ENCODE measurements around the gene INHBA.

The INHBA gene

GRCh38 chr7:41711283-41712064 lies 8.6 kb upstream of the INHBA start:
- DNase-seq (ENCODE audit: low read depth) = no peak

- DNase-seq (ENCODE audit: low read depth) = no peak
These were observed 7.9 kb upstream of the INHBA start for GRCh38 chr7:41710838-41711237.

- DNase-seq (ENCODE audit: low read depth) = no peak
These were observed 6.7 kb upstream of the INHBA start for GRCh38 chr7:41709621-41710020.

GRCh38 chr7:41708581-41709358 lies 5.9 kb upstream of the INHBA start:
- DNase-seq (ENCODE audit: low read depth) = no peak

GRCh38 chr7:41706228-41706930 lies 3.5 kb upstream of the INHBA start:
- DNase-seq (ENCODE audit: low read depth) = no peak

- DNase-seq (ENCODE audit: low read depth) = no peak
These were observed 2.4 kb upstream of the INHBA start for GRCh38 chr7:41705109-41705901.

- DNase-seq (ENCODE audit: low read depth) = no peak
These were observed 1.6 kb downstream of the INHBA start for GRCh38 chr7:41701068-41701941.

- DNase-seq (ENCODE audit: low read depth) = no peak
These were observed 2.8 kb downstream of the INHBA start for GRCh38 chr7:41700044-41700471.

GRCh38 chr7:41699516-41699915 lies 3.4 kb downstream of the INHBA start:
- no peak for DNase-seq (ENCODE audit: low read depth)

GRCh38 chr7:41698726-41699125 lies 4.2 kb downstream of the INHBA start:
- DNase-seq (ENCODE audit: low read depth) = no peak

GRCh38 chr7:41698114-41698513 lies 4.8 kb downstream of the INHBA start:
- no peak for DNase-seq (ENCODE audit: low read depth)

GRCh38 chr7:41696323-41696916 lies 6.5 kb downstream of the INHBA start:
- DNase-seq (ENCODE audit: low read depth) = no peak

- no peak for DNase-seq (ENCODE audit: low read depth)
These were observed 7.1 kb downstream of the INHBA start for GRCh38 chr7:41695661-41696322.

- no peak for DNase-seq (ENCODE audit: low read depth)
These were observed 8.4 kb downstream of the INHBA start for GRCh38 chr7:41694495-41694894.

- no peak for DNase-seq (ENCODE audit: low read depth)
These were observed 9.5 kb downstream of the INHBA start for GRCh38 chr7:41693150-41693997.

- no peak for DNase-seq (ENCODE audit: low read depth)
These were observed 10.6 kb downstream of the INHBA start for GRCh38 chr7:41692251-41692650.

GRCh38 chr7:41691286-41692190 lies 11.4 kb downstream of the INHBA start:
- no peak for DNase-seq (ENCODE audit: low read depth)

GRCh38 chr7:41689815-41690214 lies 13.1 kb downstream of the INHBA start:
- DNase-seq (ENCODE audit: low read depth) = no peak
